Measurements from ENCODE around the gene MSX2.

DNA sequence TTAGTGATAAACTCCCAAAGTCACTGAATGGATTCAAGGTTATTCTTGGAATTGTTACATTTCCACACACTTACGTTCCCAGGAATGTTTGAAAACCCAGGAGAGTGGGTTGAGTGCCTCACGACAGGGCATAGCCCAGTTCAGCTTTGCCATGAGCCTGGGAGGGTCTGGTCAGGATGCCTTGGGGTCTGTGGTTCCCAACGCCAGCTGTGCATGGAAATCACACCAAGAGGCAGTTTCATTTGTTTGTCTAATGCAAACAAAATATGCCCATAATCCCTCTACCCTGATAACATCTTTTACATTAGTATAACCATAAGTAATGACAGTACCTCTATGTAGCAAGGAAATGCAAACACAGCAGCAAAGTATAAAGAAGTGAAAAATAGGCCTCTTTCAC lies 25.3 kb upstream of the MSX2 start:
- no peak for TF ChIP-seq EZH2phosphoT487 (IDR thresholded peaks at IDR 0.05; ENCODE audit: borderline replicate concordance, low read length)
- TF ChIP-seq, protein P1, sequence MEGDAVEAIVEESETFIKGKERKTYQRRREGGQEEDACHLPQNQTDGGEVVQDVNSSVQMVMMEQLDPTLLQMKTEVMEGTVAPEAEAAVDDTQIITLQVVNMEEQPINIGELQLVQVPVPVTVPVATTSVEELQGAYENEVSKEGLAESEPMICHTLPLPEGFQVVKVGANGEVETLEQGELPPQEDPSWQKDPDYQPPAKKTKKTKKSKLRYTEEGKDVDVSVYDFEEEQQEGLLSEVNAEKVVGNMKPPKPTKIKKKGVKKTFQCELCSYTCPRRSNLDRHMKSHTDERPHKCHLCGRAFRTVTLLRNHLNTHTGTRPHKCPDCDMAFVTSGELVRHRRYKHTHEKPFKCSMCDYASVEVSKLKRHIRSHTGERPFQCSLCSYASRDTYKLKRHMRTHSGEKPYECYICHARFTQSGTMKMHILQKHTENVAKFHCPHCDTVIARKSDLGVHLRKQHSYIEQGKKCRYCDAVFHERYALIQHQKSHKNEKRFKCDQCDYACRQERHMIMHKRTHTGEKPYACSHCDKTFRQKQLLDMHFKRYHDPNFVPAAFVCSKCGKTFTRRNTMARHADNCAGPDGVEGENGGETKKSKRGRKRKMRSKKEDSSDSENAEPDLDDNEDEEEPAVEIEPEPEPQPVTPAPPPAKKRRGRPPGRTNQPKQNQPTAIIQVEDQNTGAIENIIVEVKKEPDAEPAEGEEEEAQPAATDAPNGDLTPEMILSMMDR (conservative IDR thresholded peaks at IDR 0.05; ENCODE audit: low read depth, low read length): no peak
